ENCODE data around the gene NUDT13.
"Not testable (repeated sequence)": the region's sequence is repeated elsewhere in the genome, so short reads cannot be mapped to it uniquely, and the experiment has no call there.

DNA sequence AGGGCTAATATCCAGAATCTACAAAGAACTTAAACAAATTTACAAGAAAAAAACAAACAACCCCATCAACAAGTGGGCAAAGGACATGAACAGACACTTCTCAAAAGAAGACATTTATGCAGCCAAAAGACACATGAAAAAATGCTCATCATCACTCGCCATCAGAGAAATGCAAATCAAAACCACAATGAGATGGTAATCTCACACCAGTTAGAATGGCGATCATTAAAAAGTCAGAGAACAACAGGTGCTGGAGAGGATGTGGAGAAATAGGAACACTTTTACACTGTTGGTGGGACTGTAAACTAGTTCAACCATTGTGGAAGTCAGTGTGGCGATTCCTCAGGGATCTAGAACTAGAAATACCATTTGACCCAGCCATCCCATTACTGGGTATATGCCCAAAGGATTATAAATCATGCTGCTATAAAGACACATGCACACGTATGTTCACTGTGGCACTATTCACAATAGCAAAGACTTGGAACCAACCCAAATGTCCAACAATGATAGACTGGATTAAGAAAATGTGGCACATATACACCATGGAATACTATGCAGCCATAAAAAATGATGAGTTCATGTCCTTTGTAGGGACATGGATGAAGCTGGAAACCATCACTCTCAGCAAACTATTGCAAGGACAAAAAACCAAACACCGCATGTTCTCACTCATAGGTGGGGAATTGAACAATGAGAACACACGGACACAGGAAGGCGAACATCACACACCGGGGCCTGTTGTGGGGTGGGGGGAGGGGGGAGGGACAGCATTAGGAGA is 40.6 kb downstream of the NUDT13 start:
- TF ChIP-seq, protein P1, sequence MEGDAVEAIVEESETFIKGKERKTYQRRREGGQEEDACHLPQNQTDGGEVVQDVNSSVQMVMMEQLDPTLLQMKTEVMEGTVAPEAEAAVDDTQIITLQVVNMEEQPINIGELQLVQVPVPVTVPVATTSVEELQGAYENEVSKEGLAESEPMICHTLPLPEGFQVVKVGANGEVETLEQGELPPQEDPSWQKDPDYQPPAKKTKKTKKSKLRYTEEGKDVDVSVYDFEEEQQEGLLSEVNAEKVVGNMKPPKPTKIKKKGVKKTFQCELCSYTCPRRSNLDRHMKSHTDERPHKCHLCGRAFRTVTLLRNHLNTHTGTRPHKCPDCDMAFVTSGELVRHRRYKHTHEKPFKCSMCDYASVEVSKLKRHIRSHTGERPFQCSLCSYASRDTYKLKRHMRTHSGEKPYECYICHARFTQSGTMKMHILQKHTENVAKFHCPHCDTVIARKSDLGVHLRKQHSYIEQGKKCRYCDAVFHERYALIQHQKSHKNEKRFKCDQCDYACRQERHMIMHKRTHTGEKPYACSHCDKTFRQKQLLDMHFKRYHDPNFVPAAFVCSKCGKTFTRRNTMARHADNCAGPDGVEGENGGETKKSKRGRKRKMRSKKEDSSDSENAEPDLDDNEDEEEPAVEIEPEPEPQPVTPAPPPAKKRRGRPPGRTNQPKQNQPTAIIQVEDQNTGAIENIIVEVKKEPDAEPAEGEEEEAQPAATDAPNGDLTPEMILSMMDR (IDR thresholded peaks at IDR 0.05) = not testable (repeated sequence)
- TF ChIP-seq EP300 (IDR thresholded peaks at IDR 0.05) = not testable (repeated sequence)
